HK-2 (cell line): Measurements from ENCODE around the gene MRPL53.

ENCODE experiments used
- DNase-seq: peaks from one replicate; pipeline ENCODE4 v3.0.0-alpha.2; 2018; ENCODE audit not compliant: unreplicated experiment

Gene MRPL53

DNA sequence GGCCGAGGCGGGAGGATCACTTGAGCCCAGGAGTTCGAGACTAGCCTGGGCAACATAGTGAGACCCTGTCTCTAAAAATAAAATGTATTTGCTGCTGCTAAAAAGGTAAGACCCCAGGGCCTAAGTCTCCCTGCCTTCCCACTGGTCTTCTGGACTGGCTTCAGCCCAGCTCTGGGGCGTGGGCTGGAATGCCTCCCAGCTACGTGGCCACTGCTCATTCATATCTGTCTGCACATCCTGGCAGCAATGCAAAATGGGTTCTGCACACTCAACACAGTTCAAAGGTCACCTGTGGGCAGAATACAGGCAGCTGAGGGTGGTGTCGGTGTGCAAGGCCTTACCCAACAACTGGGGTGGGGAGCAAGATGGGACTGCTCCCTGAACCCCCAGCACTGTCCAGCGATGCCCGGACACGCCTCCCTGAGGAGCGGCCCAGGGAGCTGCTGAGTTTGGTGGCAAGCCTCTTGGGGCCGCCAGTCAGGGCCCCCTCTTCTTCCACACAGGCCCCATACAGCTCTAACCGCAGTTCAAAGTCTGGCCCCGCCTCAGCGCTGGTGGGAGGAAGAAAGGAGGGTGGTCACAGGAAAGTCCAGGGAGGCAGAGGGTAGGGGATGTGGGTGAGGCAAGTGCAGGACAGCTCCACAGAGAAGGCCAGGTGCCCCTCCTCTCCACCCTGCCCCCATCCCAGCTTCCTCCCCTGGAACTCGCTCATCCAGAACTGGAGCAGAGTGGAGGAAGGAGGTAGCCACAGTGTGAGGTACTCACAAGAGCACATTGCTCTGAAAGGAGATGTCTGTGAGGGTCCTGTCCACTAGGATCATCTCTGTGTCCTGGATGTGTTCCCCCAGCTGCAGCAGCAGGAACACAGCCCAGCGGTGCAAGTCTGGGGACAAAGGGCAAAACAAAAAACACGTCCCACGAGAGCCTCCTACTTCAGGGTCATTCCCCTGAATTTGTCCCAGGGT, 42.7 kb downstream of the MRPL53 start:
- DNase-seq = no peak

DNA sequence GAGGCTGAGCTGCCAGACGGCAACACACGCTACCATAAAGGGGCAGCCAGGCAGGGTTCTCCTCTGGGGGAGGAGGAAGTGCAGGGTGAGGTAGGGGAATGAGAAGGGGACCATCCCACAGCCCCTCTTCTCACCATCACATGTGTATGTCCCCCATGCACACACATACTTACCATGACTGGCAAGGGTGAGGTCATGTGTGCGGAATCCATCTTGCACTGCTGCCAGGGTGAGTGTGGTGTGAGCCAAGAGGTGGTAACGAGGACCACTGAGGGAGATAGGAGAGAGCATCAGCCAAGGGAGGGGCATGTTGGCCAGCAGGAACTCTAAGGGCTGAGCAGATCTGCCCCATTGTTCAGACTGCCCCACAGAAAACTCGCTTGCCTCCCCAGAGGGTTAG, 43.8 kb downstream of the MRPL53 start:
- no peak for DNase-seq

DNA sequence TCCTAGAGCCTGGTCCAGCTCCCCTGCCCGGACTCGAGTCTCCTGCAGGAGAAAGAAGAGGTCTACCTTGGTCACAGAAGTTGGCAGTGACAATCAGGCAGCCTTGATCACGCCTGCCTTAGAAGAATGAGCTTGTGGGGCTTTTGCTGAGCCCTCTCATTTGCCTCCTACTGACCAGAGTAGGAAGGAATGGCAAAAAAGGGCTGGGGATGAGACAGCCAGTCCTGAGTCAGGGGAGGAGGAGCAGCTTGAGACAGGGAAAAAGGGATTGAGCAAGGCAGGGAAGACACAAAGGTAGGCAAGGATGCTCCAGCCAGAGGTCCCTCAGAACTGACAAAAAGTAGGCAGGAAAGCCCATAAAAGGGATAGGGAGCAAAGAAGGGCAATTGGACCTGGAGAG, 44.9 kb downstream of the MRPL53 start:
- DNase-seq = no peak

DNA sequence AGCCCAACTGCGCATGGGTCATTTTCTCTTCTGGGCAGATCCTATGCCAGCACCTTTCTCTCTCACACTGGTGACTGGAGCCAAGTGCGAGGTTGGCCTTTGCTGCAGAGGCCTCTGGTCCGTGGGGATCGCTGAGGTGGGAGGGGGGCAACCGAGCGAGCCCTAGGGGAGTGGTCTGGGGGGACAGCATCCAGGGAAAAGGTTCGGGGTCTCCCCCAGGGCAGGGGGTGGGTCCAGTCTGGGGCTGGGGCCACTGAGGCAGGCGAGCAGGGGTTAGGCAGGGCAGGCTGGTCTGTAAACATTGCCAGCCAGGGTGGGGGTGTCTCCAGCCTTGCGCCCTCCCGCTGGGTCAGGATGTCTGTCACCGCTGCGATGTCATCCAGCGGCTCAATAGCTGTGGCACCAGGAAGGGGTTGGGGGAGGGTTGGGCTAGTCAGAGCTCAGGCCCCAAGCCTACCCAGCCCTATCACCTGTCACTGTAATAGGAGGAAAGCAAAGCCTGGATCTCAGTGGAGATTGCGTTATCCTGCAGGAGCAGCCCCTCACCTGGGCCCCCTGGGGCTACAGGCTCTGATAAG, 46.2 kb downstream of the MRPL53 start:
- no peak for DNase-seq

DNA sequence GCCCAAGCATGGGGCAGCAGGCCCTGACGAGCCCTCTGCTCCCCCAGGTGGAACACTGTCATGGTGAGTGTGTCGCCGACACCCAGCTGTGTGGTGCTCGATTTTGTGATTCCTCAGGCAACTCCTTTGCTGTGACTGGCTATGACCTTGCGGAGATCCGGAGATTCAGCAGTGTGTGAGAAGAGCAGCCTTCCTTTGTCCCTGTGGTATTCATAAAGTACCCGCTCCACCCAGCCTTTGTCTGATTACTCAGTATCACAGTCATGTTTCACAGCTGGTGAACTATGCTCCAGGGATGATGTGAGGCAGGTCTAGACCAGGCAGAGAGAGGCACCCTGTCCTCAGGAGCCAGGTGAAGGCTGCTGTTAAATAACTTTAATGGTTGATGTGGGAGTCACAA, 47.0 kb downstream of the MRPL53 start:
- DNase-seq = no peak

DNA sequence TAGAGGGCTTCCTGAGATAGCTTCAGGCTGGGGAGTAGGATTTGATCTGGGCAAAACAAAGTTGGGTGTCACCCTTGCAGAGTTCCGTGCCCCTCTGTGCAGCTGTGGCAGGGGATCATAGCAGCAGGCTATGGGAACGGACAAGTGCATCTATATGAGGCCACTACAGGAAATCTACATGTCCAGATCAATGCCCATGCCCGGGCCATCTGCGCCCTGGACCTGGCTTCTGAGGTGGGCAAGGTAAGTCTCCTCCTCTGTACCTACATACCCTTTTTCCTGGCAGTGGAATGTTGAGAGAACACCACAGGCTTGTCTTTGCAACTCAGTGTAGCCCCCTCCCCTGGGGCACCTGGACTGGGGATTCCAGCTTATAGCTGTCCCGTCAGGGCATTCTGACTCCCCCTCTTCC, 47.5 kb downstream of the MRPL53 start:
- DNase-seq = no peak

DNA sequence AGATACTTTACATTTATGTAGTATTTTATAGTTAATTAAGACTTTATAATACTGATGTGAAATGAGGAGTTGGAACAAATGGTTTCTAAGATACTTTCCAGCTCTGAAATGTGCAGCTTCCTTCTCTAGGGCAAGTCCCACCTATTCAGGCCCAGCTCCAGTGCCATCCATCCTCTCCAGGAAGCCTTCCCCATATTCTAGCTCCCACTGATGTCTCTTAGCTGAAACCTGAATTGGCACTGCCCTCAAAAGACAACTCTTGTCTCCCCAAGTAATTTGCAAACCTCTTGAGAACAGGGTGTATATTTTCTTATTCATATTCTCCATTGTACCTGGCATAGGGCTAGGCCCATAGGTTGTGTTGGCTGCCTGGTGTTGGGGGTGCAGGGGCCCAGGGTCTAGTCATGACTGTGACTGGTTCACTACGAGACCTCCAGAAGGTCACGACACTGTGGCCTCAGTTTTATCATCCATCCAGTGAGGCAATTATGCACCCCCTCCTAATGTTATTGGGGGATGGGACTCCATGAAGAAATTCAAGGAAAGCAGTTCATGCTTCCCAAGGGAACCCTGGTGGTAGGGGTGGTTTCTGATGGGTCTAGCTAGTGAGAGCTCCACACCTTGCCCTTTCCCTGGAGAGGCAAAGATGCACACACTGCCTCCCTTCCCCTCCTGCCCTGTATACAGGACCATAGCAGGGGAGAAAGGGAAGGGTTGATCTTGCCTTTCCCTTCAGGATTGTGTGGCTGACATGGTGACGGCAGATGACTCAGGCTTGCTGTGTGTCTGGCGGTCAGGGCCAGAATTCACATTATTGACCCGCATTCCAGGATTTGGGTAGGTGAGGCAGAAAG, 48.1 kb downstream of the MRPL53 start:
- no peak for DNase-seq

DNA sequence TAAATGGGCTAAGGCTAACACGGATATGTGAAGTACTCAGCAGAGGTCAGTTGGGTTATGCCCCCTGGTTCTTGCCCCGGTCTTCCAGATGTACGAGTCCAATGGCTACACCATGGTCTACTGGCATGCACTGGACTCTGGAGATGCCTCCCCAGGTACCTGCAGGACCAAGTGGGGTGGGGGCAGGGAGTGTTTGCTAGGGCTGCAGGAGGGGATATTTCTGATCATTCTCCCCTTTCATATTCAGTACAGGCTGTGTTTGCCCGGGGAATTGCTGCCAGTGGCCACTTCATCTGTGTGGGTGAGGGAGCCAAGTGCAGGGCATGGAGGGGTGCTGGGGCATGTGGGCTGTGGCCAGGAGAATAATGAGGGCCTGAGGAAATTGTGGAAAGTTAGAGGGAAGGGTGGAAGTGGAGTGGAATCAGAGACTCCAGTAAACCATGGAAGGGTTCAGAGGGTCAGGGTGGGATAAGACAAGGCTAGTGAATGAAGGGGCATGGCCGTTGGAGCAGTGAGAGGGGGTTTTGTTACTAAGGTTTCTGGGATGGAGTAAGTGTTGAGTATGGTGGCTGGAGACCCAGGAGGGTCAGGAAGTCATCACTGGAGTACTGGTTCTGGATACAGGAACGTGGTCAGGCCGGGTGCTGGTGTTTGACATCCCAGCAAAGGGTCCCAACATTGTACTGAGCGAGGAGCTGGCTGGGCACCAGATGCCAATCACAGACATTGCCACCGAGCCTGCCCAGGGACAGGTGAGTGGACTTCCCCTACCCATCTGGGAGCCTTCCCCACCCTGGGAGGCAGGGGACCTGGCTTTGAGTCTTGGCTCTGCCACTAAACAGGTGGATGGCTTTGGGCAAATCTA, 49.0 kb downstream of the MRPL53 start:
- DNase-seq = no peak
